ENCODE results near the gene FCRL2.
"Not testable (repeated sequence)": the region's sequence is repeated elsewhere in the genome, so short reads cannot be mapped to it uniquely, and the experiment has no call there.

FCRL2 gene

DNA sequence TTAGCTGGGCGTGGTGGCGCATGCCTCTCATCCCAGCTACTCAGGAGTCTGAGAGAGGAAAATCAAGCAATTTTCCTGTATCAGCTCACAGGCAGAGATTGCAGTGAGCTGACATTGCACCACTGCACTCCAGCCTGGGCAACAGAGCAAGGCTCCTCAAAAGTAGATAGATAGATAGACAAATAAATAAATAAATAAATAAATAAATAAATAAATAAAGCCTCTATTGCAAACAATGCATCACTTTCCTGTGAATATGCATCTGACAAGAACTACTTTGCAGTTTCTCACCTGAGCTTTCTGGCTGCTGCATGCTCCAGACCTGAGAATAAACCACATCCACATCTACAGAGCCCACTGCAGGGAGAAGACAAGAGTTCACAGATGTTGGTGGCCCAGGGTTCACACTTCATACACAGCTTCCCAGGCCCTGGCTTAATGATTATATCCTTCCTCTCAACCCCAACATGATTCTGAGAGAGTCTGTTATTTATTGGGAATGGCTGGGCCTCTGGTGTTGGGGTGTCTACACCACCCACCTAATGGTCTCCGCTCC is 28.6 kb downstream of the FCRL2 start:
- no peak for DNase-seq

DNA sequence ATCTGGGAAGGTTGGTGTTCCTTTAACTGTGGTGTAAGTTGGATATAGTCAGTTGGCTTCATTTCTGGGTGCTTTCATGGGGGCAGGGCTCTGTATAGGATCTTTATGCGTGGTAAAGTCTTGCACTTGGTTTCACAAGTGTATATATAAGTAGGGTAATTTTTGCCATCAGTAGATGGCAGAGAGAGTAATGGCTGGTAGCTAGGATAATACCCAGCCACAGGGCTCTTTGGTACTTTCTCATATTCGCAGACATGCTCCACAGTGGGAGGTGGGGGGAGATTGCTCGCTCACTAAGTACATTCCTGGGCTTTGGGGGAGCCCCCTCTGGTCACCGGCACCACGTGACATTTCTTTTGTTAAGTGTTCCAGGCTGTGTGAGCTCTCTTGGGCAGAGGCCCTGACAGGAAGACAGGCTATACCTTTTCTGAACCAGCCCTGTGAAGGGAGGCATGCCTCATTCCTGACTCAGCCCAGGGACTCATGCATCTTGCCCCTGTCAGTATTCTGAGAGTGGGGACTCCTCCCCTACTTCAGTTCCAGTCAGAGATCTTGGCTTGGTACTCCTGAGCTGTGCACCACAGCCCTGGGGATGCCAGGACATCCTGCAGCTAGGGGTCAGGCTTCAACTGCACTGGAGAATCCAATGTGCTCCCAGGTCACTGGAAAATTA is 37.6 kb downstream of the FCRL2 start:
- no peak for DNase-seq

- DNase-seq: not testable (repeated sequence)
Observed at GRCh38 chr1:157735991-157736390, 40.9 kb downstream of the FCRL2 start.

GRCh38 chr1:157734321-157734720 is 42.6 kb downstream of the FCRL2 start:
- peak; percentile 78 to 91 (median 91) for DNase-seq

- DNase-seq: no peak
Observed at GRCh38 chr1:157732755-157733154, 44.2 kb downstream of the FCRL2 start.

DNA sequence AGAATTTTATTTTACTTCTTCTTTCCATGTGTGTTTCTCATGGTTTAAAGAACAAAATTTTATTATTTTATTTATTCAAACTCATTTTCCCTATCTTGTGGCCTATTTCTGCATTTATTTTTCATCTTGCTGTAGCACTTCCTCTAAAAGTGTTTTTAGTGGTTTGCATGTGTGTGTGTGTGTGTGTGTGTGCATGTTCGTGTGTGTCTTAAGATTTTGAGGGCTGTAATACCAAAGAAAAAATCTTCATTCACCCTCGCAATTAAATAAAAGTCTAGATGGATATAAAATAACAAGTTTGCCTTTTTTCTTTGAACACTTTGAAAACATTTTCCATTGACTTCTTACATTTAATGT is 51.7 kb downstream of the FCRL2 start:
- DNase-seq: peak; percentile 51 to 76 (median 68)

- peak; percentile 19 to 49 (median 46) for DNase-seq
Observed at GRCh38 chr1:157724537-157725220, 52.3 kb downstream of the FCRL2 start.

DNA sequence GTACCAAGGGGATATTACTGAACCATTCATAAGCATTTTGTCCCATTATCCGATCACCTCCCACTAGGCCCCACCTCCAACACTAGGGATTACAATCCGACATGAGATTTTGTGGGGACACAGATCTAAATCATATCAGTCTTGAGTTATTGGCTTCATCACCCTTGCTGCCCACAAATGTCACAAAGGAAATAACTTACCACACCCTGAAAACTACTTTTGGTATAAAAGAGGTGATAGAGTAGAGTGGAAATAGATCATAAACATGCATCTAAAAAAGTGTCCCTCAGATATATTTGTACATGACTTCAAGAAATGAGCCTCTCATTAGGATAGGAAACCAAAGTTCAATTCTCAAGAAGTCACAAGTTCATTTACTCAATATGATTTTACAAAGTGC is 53.8 kb downstream of the FCRL2 start:
- no peak for DNase-seq

GRCh38 chr1:157721985-157722384 is 54.9 kb downstream of the FCRL2 start:
- no peak for DNase-seq

DNA sequence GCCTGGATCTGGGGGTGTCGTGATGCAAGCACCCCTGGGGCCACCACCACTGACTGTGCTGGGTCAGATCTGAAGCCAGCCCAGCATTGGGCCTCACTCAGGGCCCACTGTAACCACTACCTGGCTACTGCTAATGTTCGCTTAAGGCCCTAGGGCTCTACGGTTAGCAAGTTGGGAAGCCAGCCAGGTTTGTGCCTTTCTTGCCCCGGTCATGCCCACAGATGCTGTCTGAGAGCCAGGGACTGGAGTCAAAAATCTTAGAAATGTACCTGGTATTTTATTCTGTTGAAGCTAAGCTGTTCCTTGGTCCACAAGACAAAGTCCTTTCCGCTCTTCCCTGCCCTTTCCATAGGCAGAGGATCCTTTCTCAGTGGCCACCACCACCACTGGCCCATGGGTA is 61.2 kb downstream of the FCRL2 start:
- no peak for DNase-seq

DNA sequence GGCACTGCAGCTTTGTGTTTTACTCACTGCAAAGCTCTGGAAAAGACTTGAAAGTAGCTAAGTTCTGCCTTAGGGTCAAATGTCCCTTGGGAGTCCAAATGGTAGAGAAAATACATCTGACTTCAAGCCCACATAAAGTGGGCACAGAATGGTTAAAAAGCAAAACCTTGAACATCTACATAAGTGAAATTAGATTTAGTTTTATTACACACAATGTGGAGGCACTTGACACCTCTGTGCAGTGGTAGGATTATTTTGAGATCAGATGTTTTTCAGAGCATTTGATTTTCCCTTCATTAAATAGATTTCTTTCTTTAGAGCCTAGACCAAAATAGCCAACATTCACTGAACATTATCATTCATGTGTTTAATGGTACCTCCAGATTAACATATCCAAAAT is 65.1 kb downstream of the FCRL2 start:
- DNase-seq: no peak

DNA sequence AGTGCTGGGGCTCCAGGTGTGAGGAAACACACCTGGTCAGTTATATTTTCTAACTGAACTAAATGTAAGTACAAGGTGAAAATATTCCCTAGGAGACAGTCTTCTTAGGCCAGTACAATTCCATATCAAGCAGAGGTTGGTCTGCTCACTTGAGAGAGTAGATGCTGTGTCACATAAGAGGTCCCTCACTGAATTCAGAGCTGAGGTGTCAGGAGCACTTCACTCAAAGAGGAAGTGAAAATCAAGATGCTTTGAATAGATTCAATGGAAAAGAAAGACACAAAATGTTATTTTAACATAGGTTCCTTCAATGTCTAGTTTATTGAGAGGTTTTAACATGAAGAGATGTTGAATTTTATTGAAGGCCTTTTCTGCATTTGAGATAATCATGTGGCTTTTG is 72.1 kb downstream of the FCRL2 start:
- no peak for DNase-seq

DNA sequence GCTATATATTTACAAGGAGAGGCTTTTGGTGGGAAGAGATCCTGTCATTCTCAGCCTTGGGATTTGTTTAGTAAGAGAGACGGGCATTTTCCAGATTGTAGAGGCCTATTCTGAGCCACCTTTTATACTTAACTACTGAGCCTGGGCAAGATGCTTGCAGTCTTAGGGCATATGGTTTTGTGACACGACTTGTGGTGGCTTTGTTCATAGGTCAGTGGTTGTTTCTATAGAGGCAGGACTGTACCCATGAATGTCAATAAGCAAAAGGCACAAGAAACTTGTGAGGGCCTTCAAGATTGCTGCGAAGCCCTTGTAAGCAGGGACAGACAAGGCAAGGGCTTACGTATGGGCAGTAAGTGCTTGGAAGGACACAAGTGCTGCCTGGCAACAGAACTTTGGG is 73.0 kb downstream of the FCRL2 start:
- no peak for DNase-seq

GRCh38 chr1:157702308-157702825 is 74.6 kb downstream of the FCRL2 start:
- DNase-seq: no peak

- no peak for DNase-seq
Observed at GRCh38 chr1:157700732-157701131, 76.2 kb downstream of the FCRL2 start, which contains the start of gene FCRL3. TSS of gene FCRL3 (minus strand) at chr1:157700769. CDS start at chr1:157700489, 280 bp downstream.

- no peak for DNase-seq
Observed at GRCh38 chr1:157700305-157700704, 76.6 kb downstream of the FCRL2 start.

- DNase-seq: no peak
Observed at GRCh38 chr1:157697781-157698569, 79.0 kb downstream of the FCRL2 start.

GRCh38 chr1:157696966-157697628 is 79.8 kb downstream of the FCRL2 start:
- DNase-seq: no peak
